Fibroblast of lung (primary cell): Measurements from ENCODE around the gene ZNF764. TPM values are rescaled to one million over a fixed set of nuclear protein-coding genes. Genes with fewer than 3 reads are reported as not detected.

Experiments used
- DNase-seq, 2 donors: peaks; one replicate each; pipeline versions ENCODE4 v3.0.0 to v3.0.0-alpha.2; 2010; ENCODE audit warnings: low read depth in 2 of 2
- H2AFZ ChIP-seq: 2 replicates; pipeline ENCODE4 v1.5.1; 2012; ENCODE audit warnings: low read length, control low read depth, inconsistent platforms
- H3K27ac ChIP-seq: 2 replicates; pipeline ENCODE4 v1.5.1; 2011; ENCODE audit warnings: low read length, control low read depth; ENCODE audit not compliant: insufficient read depth
- H3K27me3 ChIP-seq: 2 replicates; pipeline ENCODE4 v1.5.1; 2011; ENCODE audit warnings: mild to moderate bottlenecking, low read length; ENCODE audit not compliant: control insufficient read depth, insufficient read depth
- H3K36me3 ChIP-seq: 2 replicates; pipeline ENCODE4 v1.5.1; 2011; ENCODE audit warnings: low read length; ENCODE audit not compliant: control insufficient read depth, insufficient read depth
- H3K4me1 ChIP-seq: 2 replicates; pipeline ENCODE4 v1.5.1; 2011; ENCODE audit warnings: low read length; ENCODE audit not compliant: control insufficient read depth, insufficient read depth; ENCODE audit errors: extremely low read depth
- H3K4me2 ChIP-seq: 2 replicates; pipeline ENCODE4 v1.5.1; 2011; ENCODE audit warnings: low read length, control low read depth; ENCODE audit not compliant: insufficient read depth; ENCODE audit errors: extremely low read depth
- H3K4me3 ChIP-seq, 4 experiments: fragments of 200-600 bp in 1 of 4; sonication (generic) in 1 of 4; replicated peaks in 1 of 4; 2 replicates each; pipeline ENCODE4 v1.5.1; 2011 to 2016; ENCODE audit warnings: low read length in 4 of 4, low read depth in 3 of 4, mild to moderate bottlenecking in 3 of 4, control low read depth in 2 of 4, inconsistent platforms in 1 of 4, mixed read lengths in 1 of 4; ENCODE audit not compliant: insufficient read depth in 1 of 4; ENCODE audit errors: control extremely low read depth in 1 of 4
- H3K79me2 ChIP-seq: 2 replicates; pipeline ENCODE4 v1.5.1; 2012; ENCODE audit warnings: mild to moderate bottlenecking, low read length, inconsistent platforms; ENCODE audit not compliant: control insufficient read depth, insufficient read depth
- H3K9ac ChIP-seq: 2 replicates; pipeline ENCODE4 v1.5.1; 2011; ENCODE audit warnings: mild to moderate bottlenecking, low read length, control low read depth; ENCODE audit not compliant: insufficient read depth
- H3K9me3 ChIP-seq: 2 replicates; pipeline ENCODE4 v1.5.1; 2012; ENCODE audit warnings: low read depth, low read length; ENCODE audit not compliant: control insufficient read depth, insufficient read depth
- H4K20me1 ChIP-seq: 2 replicates; pipeline ENCODE4 v1.5.1; 2011; ENCODE audit warnings: low read length; ENCODE audit not compliant: control insufficient read depth, insufficient read depth; ENCODE audit errors: extremely low read depth
- CTCF ChIP-seq, 2 donors: IDR thresholded peaks in 1 of 2; conservative IDR thresholded peaks in 1 of 2; 1 replicate in 1 of 2; 2 replicates in 1 of 2; pipeline ENCODE4 v1.5.1; 2011 to 2012; ENCODE audit warnings: low read length in 2 of 2, control low read depth in 1 of 2, inconsistent platforms in 1 of 2, low read depth in 1 of 2, mild to moderate bottlenecking in 1 of 2
- EZH2 ChIP-seq: IDR thresholded peaks from 2 replicates; pipeline ENCODE4 v1.5.1; 2012; ENCODE audit warnings: low read length, control low read depth, mild to moderate bottlenecking; ENCODE audit errors: missing control alignments
- polyA plus RNA-seq, 2 donors: library from polyadenylated mRNA; depleted of rRNA in 1 of 2; stranded (reverse) in 1 of 2; unstranded in 1 of 2; fragments of >200 nt; gene quantifications; 2 replicates each; pipeline ENCODE4 v1.2.1, GENCODE V29; 2011 to 2012; ENCODE audit warnings: missing spikeins in 1 of 2
- total RNA-seq: library from RNA; depleted of rRNA; stranded (reverse); fragments of >200 nt; gene quantifications from 2 replicates; pipeline ENCODE4 v1.2.1, GENCODE V29; 2014

Gene ZNF764
- total and polyA plus RNA-seq, 2 donors (not counting 1 experiment from before 2014, with no cell fraction given), result 2.4 to 3.1 TPM

- Histone ChIP-seq H3K9me3 (no peaks in the 10 kb centered on the region), H3K9ac (no peak overlapping the region), H3K79me2 (no peaks in the 10 kb centered on the region), H3K27me3 (peaks cover 5% of the 10 kb centered on the region), H3K4me1 (no peaks in the 10 kb centered on the region), H3K27ac (no peak overlapping the region), H2AFZ (no peak overlapping the region), H3K36me3 (no peaks in the 10 kb centered on the region), H4K20me1 (no peaks in the 10 kb centered on the region), H3K4me3 (no peak overlapping the region), H3K4me2 (no peak overlapping the region)
- no peak for DNase-seq
- TF ChIP-seq CTCF (conservative IDR thresholded peaks at IDR 0.05 in 1 of 2, IDR thresholded peaks at IDR 0.05 in 1 of 2; ENCODE audit: low read depth in 1 of 2, low read length in 2 of 2) (no peak), EZH2 (no peak)
Observed at GRCh38 chr16:30510376-30510938, 47.7 kb downstream of the ZNF764 start.

GRCh38 chr16:30509081-30509765 is 49.0 kb downstream of the ZNF764 start:
- H4K20me1 ChIP-seq, result no peaks in the 10 kb centered on the region
- no peak overlapping the region for H2AFZ ChIP-seq
- peaks cover 5% of the 10 kb centered on the region for H3K27me3 ChIP-seq
- H3K27ac ChIP-seq, result no peak overlapping the region
- no peak overlapping the region for H3K9ac ChIP-seq
- no peaks in the 10 kb centered on the region for H3K4me1 ChIP-seq
- no peak for DNase-seq
- TF ChIP-seq EZH2, result no peak
- TF ChIP-seq CTCF (conservative IDR thresholded peaks at IDR 0.05 in 1 of 2, IDR thresholded peaks at IDR 0.05 in 1 of 2; ENCODE audit: low read depth in 1 of 2, low read length in 2 of 2), result no peak
- H3K36me3 ChIP-seq, result no peaks in the 10 kb centered on the region
- H3K4me2 ChIP-seq, result no peak overlapping the region
- H3K79me2 ChIP-seq, result no peaks in the 10 kb centered on the region
- H3K4me3 ChIP-seq, result no peak overlapping the region
- H3K9me3 ChIP-seq, result no peaks in the 10 kb centered on the region

Other genes starting within 250 kb of the ZNF764 start
- gene CD2BP2, start 203.1 kb downstream of the ZNF764 start, total RNA-seq, result 35.2 and 36.0 TPM in 2 replicates
- 45.5 and 47.3 TPM in 2 replicates for gene CD2BP2, start 203.1 kb downstream of the ZNF764 start, polyA plus RNA-seq
- 22.1 and 29.6 TPM in 2 replicates for gene TBC1D10B, start 187.9 kb downstream of the ZNF764 start, total RNA-seq
- gene TBC1D10B, start 187.9 kb downstream of the ZNF764 start, polyA plus RNA-seq, result 14.8 and 22.1 TPM in 2 replicates
- not detected in 2 replicates for gene MYL11, start 183.6 kb downstream of the ZNF764 start, total RNA-seq
- gene MYL11, start 183.6 kb downstream of the ZNF764 start, polyA plus RNA-seq, result 0.11 and 0.45 TPM in 2 replicates
- 0.17 and 0.26 TPM in 2 replicates for gene SEPTIN1, start 175.8 kb downstream of the ZNF764 start, total RNA-seq
- gene SEPTIN1, start 175.8 kb downstream of the ZNF764 start, polyA plus RNA-seq, result 0.17 TPM in 1 of 2 replicates, not detected in the other
- 7.3 and 7.7 TPM in 2 replicates for gene ZNF48, start 163.0 kb downstream of the ZNF764 start, total RNA-seq
- gene ZNF48, start 163.0 kb downstream of the ZNF764 start, polyA plus RNA-seq, result 3.2 and 4.0 TPM in 2 replicates
- 8.4 and 10.5 TPM in 2 replicates for gene ZNF771, start 150.8 kb downstream of the ZNF764 start, total RNA-seq
- gene ZNF771, start 150.8 kb downstream of the ZNF764 start, polyA plus RNA-seq, result 3.1 and 4.5 TPM in 2 replicates
- 6.6 and 8.5 TPM in 2 replicates for gene DCTPP1, start 128.3 kb downstream of the ZNF764 start, total RNA-seq
- 23.6 and 38.1 TPM in 2 replicates for gene DCTPP1, start 128.3 kb downstream of the ZNF764 start, polyA plus RNA-seq
- 19.3 and 26.6 TPM in 2 replicates for gene SEPHS2, start 112.5 kb downstream of the ZNF764 start, total RNA-seq
- 39.3 and 41.8 TPM in 2 replicates for gene SEPHS2, start 112.5 kb downstream of the ZNF764 start, polyA plus RNA-seq
- not detected in 2 replicates for gene ITGAL, start 85.6 kb downstream of the ZNF764 start, total RNA-seq
- gene ITGAL, start 85.6 kb downstream of the ZNF764 start, polyA plus RNA-seq, result not detected in 2 replicates
- 21.8 and 23.9 TPM in 2 replicates for gene ZNF768, start 31.8 kb downstream of the ZNF764 start, total RNA-seq
- gene ZNF768, start 31.8 kb downstream of the ZNF764 start, polyA plus RNA-seq, result 8.2 and 9.5 TPM in 2 replicates
- gene ZNF747, start 23.5 kb downstream of the ZNF764 start, total RNA-seq, result 7.4 and 10.6 TPM in 2 replicates
- 3.9 and 4.4 TPM in 2 replicates for gene ZNF747, start 23.5 kb downstream of the ZNF764 start, polyA plus RNA-seq
- gene ZNF688, start 13.3 kb upstream of the ZNF764 start, total RNA-seq, result 10.3 and 12.9 TPM in 2 replicates
- 3.0 and 3.1 TPM in 2 replicates for gene ZNF688, start 13.3 kb upstream of the ZNF764 start, polyA plus RNA-seq
- gene ZNF785, start 27.3 kb upstream of the ZNF764 start, total RNA-seq, result 6.6 and 8.7 TPM in 2 replicates
- gene ZNF785, start 27.3 kb upstream of the ZNF764 start, polyA plus RNA-seq, result 4.7 and 7.1 TPM in 2 replicates
- gene ZNF689, start 52.0 kb upstream of the ZNF764 start, total RNA-seq, result 4.6 and 6.1 TPM in 2 replicates
- 3.5 and 4.2 TPM in 2 replicates for gene ZNF689, start 52.0 kb upstream of the ZNF764 start, polyA plus RNA-seq
- 5.9 and 6.6 TPM in 2 replicates for gene PRR14, start 92.6 kb upstream of the ZNF764 start, total RNA-seq
- 2.5 and 4.7 TPM in 2 replicates for gene PRR14, start 92.6 kb upstream of the ZNF764 start, polyA plus RNA-seq
- 16.7 and 20.8 TPM in 2 replicates for gene FBRS, start 100.1 kb upstream of the ZNF764 start, total RNA-seq
- gene FBRS, start 100.1 kb upstream of the ZNF764 start, polyA plus RNA-seq, result 5.5 and 8.2 TPM in 2 replicates
- gene SRCAP, start 140.8 kb upstream of the ZNF764 start, total RNA-seq, result 11.3 and 14.2 TPM in 2 replicates
- gene SRCAP, start 140.8 kb upstream of the ZNF764 start, polyA plus RNA-seq, result 3.5 and 6.4 TPM in 2 replicates
- 11.8 and 15.4 TPM in 2 replicates for gene PHKG2, start 190.1 kb upstream of the ZNF764 start, total RNA-seq
- gene PHKG2, start 190.1 kb upstream of the ZNF764 start, polyA plus RNA-seq, result 19.4 and 23.8 TPM in 2 replicates
- gene CFAP119, start 203.7 kb upstream of the ZNF764 start, total RNA-seq, result 0.77 and 1.3 TPM in 2 replicates
- 1.5 and 2.0 TPM in 2 replicates for gene CFAP119, start 203.7 kb upstream of the ZNF764 start, polyA plus RNA-seq
- gene RNF40, start 203.9 kb upstream of the ZNF764 start, total RNA-seq, result 56.8 TPM in 2 replicates
- gene RNF40, start 203.9 kb upstream of the ZNF764 start, polyA plus RNA-seq, result 42.0 and 68.2 TPM in 2 replicates
- gene ZNF629, start 228.8 kb upstream of the ZNF764 start, total RNA-seq, result 6.4 and 7.3 TPM in 2 replicates
- gene ZNF629, start 228.8 kb upstream of the ZNF764 start, polyA plus RNA-seq, result 5.8 and 6.2 TPM in 2 replicates